DMS79 treated with DMSO at 0.1 percent for 48 hours (cell line): ENCODE results near the gene HBM.
"Not testable (repeated sequence)": the region's sequence is repeated elsewhere in the genome, so short reads cannot be mapped to it uniquely, and the experiment has no call there.

ENCODE experiments used
- DNase-seq: peaks from one replicate; lab custom pipeline; 2025; lab: John Stamatoyannopoulos, UW

Gene HBM

GRCh38 chr16:146646-147045 lies 19.1 kb upstream of the HBM start:
- no peak for DNase-seq

DNA sequence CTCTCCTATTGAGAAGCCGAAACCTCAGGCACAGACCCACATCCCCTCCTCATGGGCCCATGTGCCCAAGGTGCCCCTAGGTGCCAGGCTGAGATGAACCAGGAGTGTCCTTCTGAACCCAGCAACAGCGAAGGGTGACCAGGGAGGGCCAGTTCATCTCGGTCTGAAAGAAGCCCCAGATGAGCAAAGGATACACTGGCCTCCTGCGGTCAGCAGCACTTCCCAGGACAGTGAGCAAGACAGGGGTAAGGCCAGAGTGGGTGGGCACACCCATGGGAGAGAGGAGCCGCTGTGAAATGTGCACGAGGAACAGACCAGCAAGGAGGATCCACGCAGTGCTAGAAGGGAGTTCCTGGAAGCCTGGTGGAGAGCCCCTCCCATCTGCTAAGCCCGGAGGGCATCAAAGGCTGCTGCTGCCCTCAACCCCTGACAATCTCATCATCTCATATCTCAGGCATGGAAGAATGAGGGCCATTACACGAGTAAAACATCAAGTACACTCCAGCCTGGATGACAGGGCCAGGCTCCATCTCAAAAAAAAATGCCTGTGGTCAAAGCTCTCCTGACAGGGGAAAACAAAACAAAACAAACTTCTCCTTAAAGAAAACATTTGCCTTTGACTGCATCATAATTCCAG lies 16.6 kb upstream of the HBM start:
- peak; percentile 91 for DNase-seq

- DNase-seq = no peak
Observed at GRCh38 chr16:152141-153128, 13.3 kb upstream of the HBM start, which contains the start of gene HBZ. Gene HBZ (plus strand): TSS chr16:152644. CDS start chr16:152910, 266 bp downstream.

GRCh38 chr16:153129-153521 lies 12.7 kb upstream of the HBM start:
- DNase-seq = not testable (repeated sequence)

- not testable (repeated sequence) for DNase-seq
Observed at GRCh38 chr16:153550-154216, 12.1 kb upstream of the HBM start.

DNA sequence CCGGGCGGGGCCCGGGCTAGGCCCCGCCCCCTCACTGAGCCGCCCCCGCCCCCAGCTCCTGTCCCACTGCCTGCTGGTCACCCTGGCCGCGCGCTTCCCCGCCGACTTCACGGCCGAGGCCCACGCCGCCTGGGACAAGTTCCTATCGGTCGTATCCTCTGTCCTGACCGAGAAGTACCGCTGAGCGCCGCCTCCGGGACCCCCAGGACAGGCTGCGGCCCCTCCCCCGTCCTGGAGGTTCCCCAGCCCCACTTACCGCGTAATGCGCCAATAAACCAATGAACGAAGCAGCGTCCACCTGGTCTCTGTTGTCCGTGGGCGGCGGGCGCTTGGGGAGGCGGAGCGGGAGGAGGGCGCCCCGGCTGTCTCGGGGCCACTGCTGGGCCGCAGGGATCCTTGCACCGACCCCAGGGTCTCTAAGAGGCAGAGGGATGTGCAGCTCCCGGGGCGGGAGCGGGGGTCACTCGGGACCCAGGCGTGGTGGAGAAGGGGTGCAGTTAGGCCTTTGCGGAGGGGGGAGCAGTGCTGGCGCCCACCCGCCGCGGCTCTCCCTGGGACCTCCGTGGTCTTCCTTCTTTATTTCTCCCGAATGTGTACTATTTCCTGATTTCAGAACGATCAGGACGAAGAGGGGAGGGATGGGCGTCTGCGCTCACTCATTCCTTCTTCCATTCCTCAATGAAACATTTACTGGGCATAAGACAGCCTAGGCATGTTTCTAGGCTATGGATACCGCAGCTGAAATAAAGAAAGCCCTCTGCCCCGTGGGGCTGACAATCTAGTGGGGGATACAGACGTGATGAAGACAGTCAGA lies 11.4 kb upstream of the HBM start:
- DNase-seq = peak; percentile 20

DNA sequence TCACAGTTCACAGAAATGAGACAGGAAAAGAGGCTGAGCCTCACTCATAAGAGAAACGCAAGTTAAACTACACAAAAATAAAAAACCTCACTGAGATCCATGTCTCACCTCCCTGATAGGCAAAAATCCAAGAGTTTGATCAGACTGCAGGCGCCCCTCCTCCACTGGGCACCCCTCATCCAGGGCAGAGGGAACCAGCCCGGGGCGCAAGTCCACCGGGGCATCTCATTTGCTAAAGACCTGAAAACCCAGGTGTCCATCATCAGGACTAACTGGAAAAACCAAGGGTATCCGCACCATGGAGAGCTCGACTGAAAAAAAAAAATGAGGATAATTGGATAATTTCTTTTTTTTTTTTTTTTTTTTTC lies 10.8 kb upstream of the HBM start:
- DNase-seq = no peak

- DNase-seq = no peak
Observed at GRCh38 chr16:159136-159849, 6.5 kb upstream of the HBM start.

- DNase-seq = not testable (repeated sequence)
Observed at GRCh38 chr16:160242-160641, 5.5 kb upstream of the HBM start.

GRCh38 chr16:160691-161190 lies 5.0 kb upstream of the HBM start:
- DNase-seq = no peak

DNA sequence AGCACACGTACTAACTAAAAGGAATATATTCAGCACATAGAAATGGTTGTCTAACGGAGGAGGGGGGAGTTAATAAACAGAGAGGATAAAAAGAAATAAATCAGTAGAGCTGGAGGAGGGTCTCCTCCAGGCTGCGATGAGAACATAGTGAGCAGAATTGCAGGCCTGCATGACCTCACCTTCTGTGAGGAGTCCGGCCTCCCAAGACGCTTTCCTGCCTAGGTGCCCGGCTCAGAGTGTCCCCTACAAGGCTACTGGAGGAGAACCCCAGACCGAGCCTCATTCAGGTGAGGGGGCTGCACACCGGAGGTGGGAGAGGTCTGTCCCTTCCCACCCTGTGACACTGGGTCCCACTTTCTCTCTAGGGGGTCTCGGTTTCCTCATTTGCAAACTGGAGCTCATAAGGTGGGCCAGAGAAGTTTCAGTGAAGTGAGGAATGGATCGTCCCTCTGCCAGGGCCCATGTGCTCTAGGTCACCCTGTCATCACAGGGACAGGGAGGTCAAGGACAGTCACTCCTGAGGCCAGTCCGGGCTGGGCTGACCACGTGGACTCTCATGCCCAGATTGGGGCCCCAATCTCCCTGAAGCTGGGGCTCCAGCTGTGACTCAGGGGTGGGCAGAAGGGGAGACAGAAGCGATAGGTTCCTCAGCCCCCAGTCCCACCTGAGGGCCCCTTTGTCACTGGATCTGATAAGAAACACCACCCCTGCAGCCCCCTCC lies 3.3 kb upstream of the HBM start:
- DNase-seq = no peak

DNA sequence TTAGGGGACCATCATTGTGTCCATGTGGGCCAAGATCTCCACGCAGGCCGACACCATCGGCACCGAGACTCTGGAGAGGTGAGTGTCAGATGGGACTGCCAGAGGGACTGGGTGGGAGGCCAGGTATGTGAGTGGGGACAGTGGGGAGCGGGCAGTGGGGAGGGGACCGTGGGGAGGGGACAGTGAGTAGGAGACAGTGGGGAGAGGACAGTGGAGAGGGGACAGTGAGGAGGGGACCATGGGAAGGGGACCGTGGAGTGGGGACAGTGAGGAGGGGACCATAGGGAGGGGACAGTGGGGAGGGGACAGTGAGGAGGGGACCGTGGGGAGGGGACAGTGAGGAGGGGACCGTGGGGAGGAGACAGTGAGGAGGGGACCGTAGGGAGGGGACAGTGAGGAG lies 2.6 kb upstream of the HBM start:
- not testable (repeated sequence) for DNase-seq

GRCh38 chr16:163696-164095 lies 2.1 kb upstream of the HBM start:
- DNase-seq = not testable (repeated sequence)

- DNase-seq = not testable (repeated sequence)
Observed at GRCh38 chr16:164134-164823, 1.5 kb upstream of the HBM start.

GRCh38 chr16:164827-165538 lies 795 bp upstream of the HBM start:
- DNase-seq = no peak

DNA sequence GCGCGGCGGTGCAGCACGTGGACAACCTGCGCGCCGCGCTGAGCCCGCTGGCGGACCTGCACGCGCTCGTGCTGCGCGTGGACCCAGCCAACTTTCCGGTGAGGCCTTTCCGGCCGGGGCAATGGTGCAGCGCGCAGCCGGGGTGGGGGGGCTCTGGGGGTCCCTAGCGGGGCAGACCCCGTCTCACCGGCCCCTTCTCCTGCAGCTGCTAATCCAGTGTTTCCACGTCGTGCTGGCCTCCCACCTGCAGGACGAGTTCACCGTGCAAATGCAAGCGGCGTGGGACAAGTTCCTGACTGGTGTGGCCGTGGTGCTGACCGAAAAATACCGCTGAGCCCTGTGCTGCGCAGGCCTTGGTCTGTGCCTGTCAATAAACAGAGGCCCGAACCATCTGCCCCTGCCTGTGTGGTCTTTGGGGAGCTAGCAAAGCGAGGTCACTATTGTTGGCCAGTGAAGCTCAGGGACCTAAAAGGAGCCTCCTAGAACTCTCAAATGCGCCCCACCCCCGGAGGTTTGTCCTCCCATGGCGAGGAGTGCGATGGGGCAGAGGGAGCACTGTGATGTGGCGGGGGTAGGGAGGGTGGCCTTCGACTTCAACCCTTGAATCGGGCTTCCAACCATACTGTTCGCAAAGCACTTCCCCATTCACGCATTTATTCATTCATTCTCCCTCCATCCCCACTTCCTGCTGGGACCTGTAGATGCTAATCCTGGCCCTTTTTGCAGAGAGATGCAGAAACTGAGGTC lies 770 bp downstream of the HBM start:
- DNase-seq = no peak

- DNase-seq = no peak
Observed at GRCh38 chr16:167122-167690, 1.4 kb downstream of the HBM start.

GRCh38 chr16:168424-168823 lies 2.6 kb downstream of the HBM start:
- peak; percentile 25 for DNase-seq
